Keratinocyte (primary cell): ENCODE results near the gene B3GLCT.

ENCODE experiments used
- CTCF ChIP-seq, 3 experiments: IDR thresholded peaks in 1 of 3; conservative IDR thresholded peaks in 1 of 3; optimal IDR thresholded peaks in 1 of 3; 2 replicates in 2 of 3; 3 replicates in 1 of 3; pipeline versions ENCODE3 to v1.5.1; 2011; ENCODE audit warnings: low read length in 3 of 3, mild to moderate bottlenecking in 3 of 3, moderate library complexity in 2 of 3, control low read depth in 1 of 3, inconsistent platforms in 1 of 3; ENCODE audit not compliant: insufficient read depth in 2 of 3; ENCODE audit errors: extremely low read depth in 1 of 3
- EZH2 ChIP-seq: IDR thresholded peaks from one replicate; pipeline ENCODE4 v1.6.1; 2012; ENCODE audit warnings: inconsistent platforms, mild to moderate bottlenecking, low read length, moderate library complexity

- TF ChIP-seq CTCF (optimal IDR thresholded peaks at IDR 0.05 in 1 of 3, IDR thresholded peaks at IDR 0.05 in 1 of 3, conservative IDR thresholded peaks at IDR 0.05 in 1 of 3; ENCODE audit: extremely low read depth in 1 of 3, insufficient read depth in 2 of 3, low read length in 3 of 3) (no peak), EZH2 (no peak)
These were observed 26.4 kb downstream of the B3GLCT start for GRCh38 chr13:31225998-31226675.
